Natural killer cell treated with Interleukin-12 subunit alpha and Interleukin-12 subunit beta and Interleukin-15 and Interleukin-18, amount 100 ng/mL, for 72 hours (primary cell): Measurements from ENCODE around the gene TBC1D5. TPM values are rescaled to one million over a fixed set of nuclear protein-coding genes. Genes with fewer than 3 reads are reported as not detected.
"Not testable (repeated sequence)": the region's sequence is repeated elsewhere in the genome, so short reads cannot be mapped to it uniquely, and the experiment has no call there.

Experiments
- ATAC-seq, 2 donors: fragments of 150-1000 bp; cut with Tn5 transposase in 1 of 2; sonication (Bioruptor Pico), chemical (Tn5 transposase) in 1 of 2; 2 replicates each; pipeline ENCODE4 v1.10.0; 2021
- DNase-seq: peaks from one replicate; pipeline ENCODE4 v3.0.0; 2022; ENCODE audit warnings: low spot score
- H3K27ac Mint-ChIP-seq, 2 donors: 1 replicate in 1 of 2; 2 replicates in 1 of 2; pipeline ENCODE4 v1.8.0; 2022; ENCODE audit warnings: mixed read lengths in 2 of 2, mild to moderate bottlenecking in 1 of 2, moderate library complexity in 1 of 2
- H3K27me3 Mint-ChIP-seq, 2 donors: 1 replicate in 1 of 2; 2 replicates in 1 of 2; pipeline ENCODE4 v1.8.0; 2022; ENCODE audit warnings: mixed read lengths in 2 of 2
- H3K36me3 Mint-ChIP-seq: one replicate; pipeline ENCODE4 v1.8.0; 2022; ENCODE audit warnings: mixed read lengths
- H3K4me1 Mint-ChIP-seq, 2 donors: 1 replicate in 1 of 2; 2 replicates in 1 of 2; pipeline ENCODE4 v1.8.0; 2022; ENCODE audit warnings: low read depth in 2 of 2, mixed read lengths in 2 of 2, mild to moderate bottlenecking in 1 of 2
- H3K4me3 Mint-ChIP-seq: one replicate; pipeline ENCODE4 v1.8.0; 2022; ENCODE audit warnings: mixed read lengths
- H3K9me3 Mint-ChIP-seq: 2 replicates; pipeline ENCODE4 v1.8.0; 2022; ENCODE audit warnings: mixed read lengths
- total RNA-seq, 2 donors: library from RNA; stranded (reverse); gene quantifications; one replicate each; pipeline ENCODE4 v1.2.3, GENCODE V29; 2022

Gene TBC1D5
- total RNA-seq, 2 donors from 2014 or later: 43.4 to 51.6 TPM

DNA sequence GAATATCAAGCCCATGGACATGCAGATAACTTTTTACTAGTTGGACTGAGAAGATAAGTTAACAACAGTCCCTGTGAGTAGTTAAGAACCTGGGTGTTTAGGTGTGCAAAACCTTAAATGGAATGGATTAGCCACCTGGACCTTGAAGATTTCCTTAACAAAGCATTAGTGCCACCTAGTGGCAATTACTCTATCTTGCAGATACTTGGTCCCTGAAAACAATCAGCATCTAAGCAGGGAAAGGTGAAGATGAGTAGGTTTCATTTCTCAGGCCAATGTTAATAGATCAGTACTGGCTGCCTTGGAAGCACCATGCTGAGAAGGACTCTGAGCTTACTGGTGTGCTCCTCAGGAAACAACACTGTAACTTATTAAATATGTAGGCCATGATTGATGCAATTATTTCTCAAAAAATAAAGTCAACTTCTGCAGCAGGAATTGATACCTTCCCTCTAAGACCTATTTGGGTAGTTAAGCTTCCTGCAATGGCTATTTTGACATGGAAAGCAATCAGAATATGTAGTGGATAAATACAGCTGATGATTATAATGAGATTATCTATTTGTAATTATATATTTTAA, 329.4 kb downstream of the TBC1D5 start:
- Mint-ChIP-seq H3K27ac (no peak overlapping the region), H3K4me3 (no peak overlapping the region), H3K4me1 (no peaks in the 10 kb centered on the region), H3K9me3 (no peaks in the 10 kb centered on the region), H3K27me3 (no peaks in the 10 kb centered on the region), H3K36me3 (no peaks in the 10 kb centered on the region)
- ATAC-seq (peak; percentile 53 to 66), DNase-seq (no peak)

DNA sequence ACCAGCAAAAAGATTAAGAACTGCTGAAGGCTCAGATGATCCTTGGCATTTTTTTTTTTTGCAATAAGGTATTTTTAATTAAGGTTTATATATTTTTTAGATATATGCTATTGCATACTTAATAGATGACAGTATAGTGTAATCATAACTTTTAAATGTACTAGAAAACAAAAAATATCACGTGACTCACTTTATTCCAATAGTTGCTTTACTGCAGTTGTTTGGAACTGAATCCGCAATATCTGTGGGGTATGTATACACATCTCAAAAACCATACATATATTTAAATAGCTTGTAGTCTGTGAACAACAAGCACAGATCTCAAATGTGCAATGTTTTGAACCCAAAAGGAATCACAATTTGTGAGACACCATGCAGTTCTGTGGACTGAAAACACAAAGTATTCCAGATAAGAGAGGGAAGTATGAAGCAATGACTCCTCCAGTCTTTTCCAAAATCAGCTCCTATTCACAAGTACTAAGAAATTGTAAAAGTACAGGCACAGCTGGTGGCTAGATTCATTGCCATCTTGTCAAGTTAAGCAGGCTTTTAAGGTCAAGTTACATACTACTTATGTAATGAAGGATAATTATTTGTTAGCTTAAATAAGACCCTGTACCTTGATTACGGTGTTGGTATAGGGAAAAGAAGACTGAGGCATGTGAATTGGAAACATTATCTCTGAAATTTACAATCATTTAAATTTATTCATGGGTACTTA, 331.1 kb downstream of the TBC1D5 start:
- H3K4me3 Mint-ChIP-seq: no peak overlapping the region

DNA sequence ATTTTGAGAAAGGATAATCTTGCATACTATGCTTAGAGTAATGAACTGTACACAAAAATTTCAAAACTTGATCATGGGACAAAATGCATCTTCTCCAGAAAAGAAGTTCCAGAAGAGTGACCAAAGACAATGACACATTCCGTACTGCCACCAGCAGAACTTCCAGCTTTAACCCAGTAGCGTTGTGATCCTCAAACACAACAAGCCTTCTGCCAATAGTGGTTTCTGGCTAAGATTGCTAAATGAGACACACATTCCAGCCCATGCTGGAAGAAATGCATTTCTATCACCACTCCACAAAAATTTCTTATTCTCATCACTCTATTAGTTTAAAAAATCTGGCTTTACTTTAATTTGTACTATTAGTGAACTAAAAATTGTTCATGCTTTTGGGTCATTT, 334.9 kb downstream of the TBC1D5 start:
- H3K4me1 Mint-ChIP-seq: no peaks in the 10 kb centered on the region
- no peak for ATAC-seq
- H3K9me3 Mint-ChIP-seq: no peaks in the 10 kb centered on the region
- no peak for DNase-seq
- no peak overlapping the region for H3K27ac Mint-ChIP-seq
- no peaks in the 10 kb centered on the region for H3K27me3 Mint-ChIP-seq
- no peaks in the 10 kb centered on the region for H3K36me3 Mint-ChIP-seq
- no peak overlapping the region for H3K4me3 Mint-ChIP-seq

More for the DNA sequence above, 331.1 kb downstream of the TBC1D5 start:
- DNase-seq (no peak), ATAC-seq (no peak)
- no peaks in the 10 kb centered on the region for H3K27me3 Mint-ChIP-seq
- no peaks in the 10 kb centered on the region for H3K36me3 Mint-ChIP-seq
- H3K4me1 Mint-ChIP-seq: no peaks in the 10 kb centered on the region
- no peaks in the 10 kb centered on the region for H3K9me3 Mint-ChIP-seq
- no peak overlapping the region for H3K27ac Mint-ChIP-seq

DNA sequence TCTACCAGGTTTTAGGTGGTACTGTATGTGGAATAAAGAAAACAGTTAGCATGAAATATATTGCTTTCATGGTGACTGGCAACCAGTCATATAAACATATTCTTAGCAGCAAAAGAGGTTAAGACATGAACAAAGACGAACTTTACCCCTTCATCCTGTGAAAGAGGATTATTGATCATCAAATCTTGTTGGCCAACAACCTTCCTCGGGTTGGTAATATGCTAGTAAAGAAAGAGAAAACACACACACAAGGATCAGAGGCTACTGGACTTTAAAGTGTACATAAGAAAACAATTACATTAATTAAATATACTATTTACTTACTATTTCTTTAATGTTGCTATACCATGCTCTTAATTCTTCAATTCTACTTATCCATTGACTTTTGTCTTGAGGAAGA, 337.9 kb downstream of the TBC1D5 start:
- Mint-ChIP-seq H3K9me3 (no peaks in the 10 kb centered on the region), H3K27ac (no peak overlapping the region), H3K4me3 (no peak overlapping the region), H3K36me3 (no peaks in the 10 kb centered on the region), H3K27me3 (no peaks in the 10 kb centered on the region), H3K4me1 (no peaks in the 10 kb centered on the region)
- no peak for DNase-seq
- no peak for ATAC-seq

DNA sequence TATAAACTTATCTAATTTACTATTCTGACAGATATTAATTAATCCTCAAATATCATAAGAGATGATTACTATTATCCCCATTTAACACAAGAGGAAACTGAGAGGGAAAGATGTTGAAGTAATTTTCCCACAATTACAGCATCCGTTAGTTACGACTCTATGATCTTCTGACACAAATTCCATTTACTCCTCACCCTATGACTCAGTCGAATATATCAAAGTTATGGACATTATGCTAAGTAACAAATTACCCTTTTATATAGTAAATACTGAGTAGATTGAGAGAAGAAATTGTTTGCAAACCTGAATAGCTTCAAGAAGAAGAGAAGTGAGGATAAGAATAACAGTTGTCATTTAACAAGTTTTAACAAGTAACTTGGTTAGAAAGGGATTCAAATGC, 340.0 kb downstream of the TBC1D5 start:
- no peak for ATAC-seq
- H3K4me1 Mint-ChIP-seq: no peaks in the 10 kb centered on the region
- no peaks in the 10 kb centered on the region for H3K27me3 Mint-ChIP-seq
- H3K4me3 Mint-ChIP-seq: no peak overlapping the region
- H3K9me3 Mint-ChIP-seq: no peaks in the 10 kb centered on the region
- H3K36me3 Mint-ChIP-seq: no peaks in the 10 kb centered on the region
- no peak overlapping the region for H3K27ac Mint-ChIP-seq
- DNase-seq: no peak

DNA sequence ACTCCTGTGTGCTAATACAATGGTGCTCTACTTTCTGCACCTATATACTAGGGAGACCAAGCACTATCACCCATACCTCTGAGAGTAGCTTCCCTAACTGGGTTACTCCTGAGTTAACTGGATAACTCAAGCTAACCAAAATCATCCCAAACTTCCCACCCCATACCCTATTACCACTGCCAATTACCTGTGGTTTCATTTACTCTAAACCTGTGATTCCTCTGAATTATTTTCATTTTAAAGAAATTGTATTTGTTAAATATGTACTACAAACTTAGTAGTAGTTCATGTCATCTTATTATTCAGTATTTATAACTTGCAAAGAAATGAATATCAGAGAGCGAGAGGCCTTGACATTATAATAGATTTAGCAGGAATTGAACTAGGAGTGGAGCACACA, 340.5 kb downstream of the TBC1D5 start:
- no peak overlapping the region for H3K4me3 Mint-ChIP-seq
- H3K27ac Mint-ChIP-seq: no peak overlapping the region
- no peak for ATAC-seq
- H3K36me3 Mint-ChIP-seq: no peaks in the 10 kb centered on the region
- H3K4me1 Mint-ChIP-seq: no peaks in the 10 kb centered on the region
- DNase-seq: no peak
- H3K27me3 Mint-ChIP-seq: no peaks in the 10 kb centered on the region
- no peaks in the 10 kb centered on the region for H3K9me3 Mint-ChIP-seq

DNA sequence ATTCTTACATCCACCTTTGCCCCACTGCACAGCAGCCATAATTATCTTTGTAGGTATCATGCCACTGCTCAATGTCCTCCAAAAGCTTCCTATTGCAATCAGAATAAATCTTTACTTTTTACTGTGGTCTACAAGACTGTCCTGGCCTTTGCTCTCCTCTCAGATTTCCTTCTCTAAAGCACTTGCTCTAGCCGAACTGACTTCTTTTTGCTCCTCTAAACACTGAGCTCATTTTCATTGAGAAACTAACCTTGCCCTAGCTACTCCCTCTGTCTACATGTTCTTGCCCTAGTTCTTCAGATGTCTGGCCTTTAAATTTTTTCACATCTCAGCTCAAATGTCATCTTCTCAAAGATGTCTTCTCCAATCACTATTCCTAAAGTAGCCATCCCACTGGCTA, 342.8 kb downstream of the TBC1D5 start:
- no peak for ATAC-seq
- H3K4me3 Mint-ChIP-seq: no peak overlapping the region
- DNase-seq: no peak
- no peaks in the 10 kb centered on the region for H3K27me3 Mint-ChIP-seq
- no peak overlapping the region for H3K27ac Mint-ChIP-seq
- no peaks in the 10 kb centered on the region for H3K4me1 Mint-ChIP-seq
- H3K9me3 Mint-ChIP-seq: no peaks in the 10 kb centered on the region
- H3K36me3 Mint-ChIP-seq: no peaks in the 10 kb centered on the region

DNA sequence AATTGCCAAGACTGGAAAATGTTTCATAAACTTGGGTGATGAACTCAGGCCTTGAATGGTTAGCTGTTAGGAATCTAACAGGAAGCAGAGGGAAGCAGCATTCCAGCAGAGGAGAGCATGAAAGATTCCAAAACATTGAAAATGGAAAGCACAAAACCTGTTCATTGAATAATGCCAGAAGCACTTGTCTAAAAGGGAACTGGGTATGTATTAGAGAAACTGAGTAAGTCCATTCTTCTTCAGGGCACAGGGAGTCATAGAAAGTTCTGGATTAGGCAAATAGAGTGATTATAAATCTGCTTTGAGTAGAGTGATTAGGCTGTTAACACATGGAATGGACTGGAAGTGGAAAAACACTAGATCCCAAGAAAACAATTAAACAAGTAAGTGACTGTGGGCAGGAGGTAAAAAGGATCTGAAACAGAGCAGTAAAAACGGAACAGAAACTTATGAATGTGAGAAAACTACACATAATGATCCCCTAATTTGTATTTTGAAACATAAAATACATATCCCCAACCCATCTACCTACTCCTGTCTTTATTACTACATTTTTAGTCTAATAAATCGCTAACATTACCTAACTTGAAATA, 343.4 kb downstream of the TBC1D5 start:
- no peak for ATAC-seq

DNA sequence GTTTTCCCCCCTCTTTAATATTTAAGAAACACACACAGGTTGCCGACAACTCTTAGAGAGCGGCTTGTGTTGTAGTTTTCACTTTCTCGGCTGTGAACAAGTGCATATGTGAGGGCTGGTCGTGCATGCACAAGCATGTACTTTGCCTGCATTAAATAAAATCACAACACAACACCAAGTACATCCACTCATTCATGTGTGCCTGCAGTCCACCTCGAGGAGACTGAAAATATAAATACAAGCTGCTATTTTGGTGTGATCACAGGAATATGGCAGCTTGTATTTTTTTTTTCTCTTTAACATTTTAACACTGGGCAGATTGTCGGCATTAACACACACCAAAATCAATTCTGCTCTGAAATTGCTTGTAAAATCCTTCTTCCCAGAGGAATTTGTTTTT, 346.4 kb downstream of the TBC1D5 start:
- no peak overlapping the region for H3K4me3 Mint-ChIP-seq
- H3K9me3 Mint-ChIP-seq: no peaks in the 10 kb centered on the region
- DNase-seq (no peak), ATAC-seq (no peak)
- H3K27ac Mint-ChIP-seq: no peak overlapping the region
- H3K36me3 Mint-ChIP-seq: peaks cover 17% of the 10 kb centered on the region
- no peaks in the 10 kb centered on the region for H3K4me1 Mint-ChIP-seq
- no peaks in the 10 kb centered on the region for H3K27me3 Mint-ChIP-seq

More for the DNA sequence above, 343.4 kb downstream of the TBC1D5 start:
- Mint-ChIP-seq H3K4me1 (no peaks in the 10 kb centered on the region), H3K36me3 (no peaks in the 10 kb centered on the region), H3K27me3 (no peaks in the 10 kb centered on the region), H3K4me3 (no peak overlapping the region), H3K9me3 (no peaks in the 10 kb centered on the region), H3K27ac (no peak overlapping the region)
- no peak for DNase-seq

DNA sequence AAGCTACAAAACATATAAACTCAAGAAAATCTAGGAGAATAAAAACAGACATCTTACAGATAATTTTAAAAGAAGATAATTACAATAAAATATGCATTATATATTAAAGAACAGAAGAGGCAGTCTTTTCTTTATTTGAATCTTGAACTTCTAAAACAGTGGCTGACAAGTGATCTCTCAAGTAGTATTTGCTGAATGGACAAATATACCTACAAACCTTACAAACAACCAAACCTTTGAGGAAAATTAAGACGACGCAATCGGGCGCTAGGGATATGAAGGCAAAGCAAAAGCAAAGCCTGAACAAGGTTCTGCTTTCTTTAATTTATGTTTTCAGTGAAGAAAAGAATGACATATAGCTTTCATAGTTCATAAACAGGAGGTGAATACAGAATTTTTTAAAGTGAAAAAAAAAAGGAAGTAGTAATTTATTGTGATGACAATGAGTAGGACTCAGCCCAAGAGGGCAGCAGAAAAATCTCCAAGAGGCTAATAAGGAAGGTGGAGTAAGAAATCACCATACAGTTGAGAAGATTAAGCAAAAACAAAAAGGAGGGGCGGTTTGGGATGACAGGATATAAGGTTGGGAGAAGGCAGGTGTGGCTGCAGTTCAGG, 347.8 kb downstream of the TBC1D5 start:
- H3K27ac Mint-ChIP-seq: no peak overlapping the region
- H3K4me3 Mint-ChIP-seq: no peak overlapping the region
- H3K36me3 Mint-ChIP-seq: peaks cover 17% of the 10 kb centered on the region
- no peaks in the 10 kb centered on the region for H3K27me3 Mint-ChIP-seq
- no peaks in the 10 kb centered on the region for H3K9me3 Mint-ChIP-seq
- DNase-seq: no peak
- ATAC-seq: no peak
- no peaks in the 10 kb centered on the region for H3K4me1 Mint-ChIP-seq

DNA sequence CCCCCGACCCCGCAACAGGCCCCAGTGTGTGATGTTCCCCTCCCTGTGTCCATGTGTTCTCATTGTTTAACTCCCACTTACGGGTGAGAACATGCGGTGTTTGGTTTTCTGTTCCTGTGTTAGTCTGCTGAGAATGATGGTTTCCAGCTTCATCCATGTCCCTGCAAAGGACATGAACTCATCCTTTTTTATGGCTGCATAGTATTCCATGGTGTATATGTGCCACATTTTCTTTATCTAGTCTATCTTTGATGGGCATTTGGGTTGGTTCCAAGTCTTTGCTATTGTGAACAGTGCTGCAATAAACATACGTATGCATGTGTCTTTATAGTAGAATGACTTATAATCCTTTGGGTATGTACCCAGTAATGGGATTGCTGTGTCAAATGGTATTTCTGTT, 349.9 kb downstream of the TBC1D5 start:
- peaks cover 17% of the 10 kb centered on the region for H3K36me3 Mint-ChIP-seq
- DNase-seq, H3K27me3 Mint-ChIP-seq, H3K4me1 Mint-ChIP-seq, H3K9me3 Mint-ChIP-seq, H3K27ac Mint-ChIP-seq, ATAC-seq, H3K4me3 Mint-ChIP-seq: not testable (repeated sequence)

DNA sequence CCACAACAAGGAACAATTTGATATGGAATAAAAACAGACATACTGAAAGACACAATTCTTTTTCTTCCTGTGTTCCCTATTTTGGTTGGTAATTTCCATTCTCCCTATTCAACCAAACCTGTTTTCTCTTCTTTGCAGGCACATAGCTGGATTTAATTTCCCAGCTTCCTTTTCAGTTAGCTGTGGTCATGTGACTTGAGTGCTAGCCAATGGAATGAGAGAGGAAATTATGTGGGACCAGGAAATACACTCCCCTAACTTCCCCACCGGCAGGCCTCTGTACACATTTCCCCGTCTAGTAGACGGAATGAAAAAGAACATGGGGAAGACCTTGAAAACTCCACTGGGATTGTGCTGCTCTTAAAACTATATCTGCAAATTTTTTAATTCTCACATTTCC, 351.6 kb downstream of the TBC1D5 start:
- ATAC-seq (no peak), DNase-seq (no peak)
- Mint-ChIP-seq H3K36me3 (peaks cover 17% of the 10 kb centered on the region), H3K9me3 (no peaks in the 10 kb centered on the region), H3K27ac (no peak overlapping the region), H3K4me3 (no peak overlapping the region), H3K4me1 (peaks cover 0 to 4% of the 10 kb centered on the region in 2 donors), H3K27me3 (no peaks in the 10 kb centered on the region)

DNA sequence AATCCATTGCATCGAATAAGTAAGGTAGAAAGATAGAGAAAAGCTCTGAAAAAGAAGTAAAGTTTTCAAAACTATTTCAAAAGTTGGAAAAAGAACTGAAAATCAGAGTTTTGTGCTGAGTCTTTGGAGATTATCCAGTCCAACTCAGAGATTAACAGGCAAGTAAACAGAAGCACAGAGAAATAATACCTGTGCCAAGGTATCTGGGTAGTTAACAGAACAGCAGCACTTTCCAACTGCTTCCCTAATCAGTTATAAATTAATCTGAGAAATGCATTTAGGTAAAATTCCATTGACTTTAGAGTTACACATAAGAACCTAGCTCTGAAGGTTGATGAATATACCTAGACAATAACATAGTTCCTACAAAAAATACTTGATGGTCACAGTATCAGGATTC, 355.3 kb downstream of the TBC1D5 start:
- no peak for ATAC-seq
- Mint-ChIP-seq H3K27me3 (no peaks in the 10 kb centered on the region), H3K27ac (no peak overlapping the region), H3K4me1 (peaks cover 4 to 5% of the 10 kb centered on the region in 2 donors), H3K9me3 (no peaks in the 10 kb centered on the region), H3K4me3 (no peak overlapping the region), H3K36me3 (peaks cover 5% of the 10 kb centered on the region)
- no peak for DNase-seq

DNA sequence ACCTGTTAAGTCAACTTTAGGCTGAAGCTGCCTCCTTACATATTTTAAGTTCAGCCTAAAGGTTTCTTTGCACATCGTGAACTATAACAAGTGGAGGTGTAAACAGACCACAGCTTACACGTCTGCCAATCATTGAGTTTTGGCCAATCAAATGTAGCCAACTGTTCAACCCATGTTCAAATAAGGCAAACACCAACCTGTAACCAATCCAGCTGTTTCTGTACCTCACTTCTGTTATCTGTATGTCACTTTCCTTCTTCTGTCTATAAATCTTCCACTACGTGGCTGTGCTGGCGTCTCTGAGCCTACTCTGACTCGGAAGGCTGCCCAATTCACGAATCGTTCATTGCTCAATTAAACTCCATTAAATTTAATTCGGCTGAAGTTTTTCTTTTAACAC, 356.0 kb downstream of the TBC1D5 start:
- ATAC-seq (no peak), DNase-seq (no peak)
- Mint-ChIP-seq H3K27me3 (no peaks in the 10 kb centered on the region), H3K9me3 (no peaks in the 10 kb centered on the region), H3K27ac (peak overlapping the region in 1 of 2 donors; percentile 1), H3K4me3 (no peak overlapping the region), H3K36me3 (peaks cover 3% of the 10 kb centered on the region), H3K4me1 (peaks cover 4 to 5% of the 10 kb centered on the region in 2 donors)
